ENCODE results near the gene MS4A6A. TPM values are rescaled to one million over a fixed set of nuclear protein-coding genes. Genes with fewer than 3 reads are reported as not detected.

Gene MS4A6A
- total RNA-seq, 1 donor from 2014 or later = not detected

- no peak overlapping the region for H3K27ac ChIP-seq (ENCODE audit: low read depth, low read length)
- no peaks in the 10 kb centered on the region for H4K20me1 ChIP-seq (ENCODE audit: insufficient read depth, low read length)
- TF ChIP-seq EZH2 (IDR thresholded peaks at IDR 0.05; ENCODE audit: insufficient read depth, low read length) = no peak
- no peak for TF ChIP-seq CTCF (IDR thresholded peaks at IDR 0.05; ENCODE audit: insufficient read depth, low read depth, low read length)
- no peaks in the 10 kb centered on the region for H3K36me3 ChIP-seq (ENCODE audit: insufficient read depth, low read length)
- no peaks in the 10 kb centered on the region for H3K4me1 ChIP-seq (ENCODE audit: insufficient read depth, low read length)
- no peak for FAIRE-seq
- H3K4me3 ChIP-seq (ENCODE audit: insufficient read depth, low read depth, low read length) = no peak overlapping the region
- Mint-ChIP-seq H3K27ac (ENCODE audit: unreplicated experiment) (peak overlapping the region; percentile 28), H3K36me3 (ENCODE audit: low read depth, unreplicated experiment) (no peaks in the 10 kb centered on the region), H3K27me3 (ENCODE audit: low read depth, unreplicated experiment) (no peaks in the 10 kb centered on the region), H3K9me3 (ENCODE audit: unreplicated experiment) (peaks cover 1% of the 10 kb centered on the region), H3K4me1 (ENCODE audit: low read depth, unreplicated experiment) (peaks cover 6% of the 10 kb centered on the region), H3K4me3 (ENCODE audit: unreplicated experiment) (no peak overlapping the region)
- no peaks in the 10 kb centered on the region for H3K27me3 ChIP-seq (ENCODE audit: insufficient read depth, low read length)
- no peak for DNase-seq (ENCODE audit: low read depth)
- H3K9ac ChIP-seq (ENCODE audit: low read length) = no peak overlapping the region
- peaks cover 5% of the 10 kb centered on the region for H3K9me3 ChIP-seq (ENCODE audit: insufficient read depth, low read depth, low read length)
- H2AFZ ChIP-seq (ENCODE audit: low read depth, low read length) = no peak overlapping the region
- no peaks in the 10 kb centered on the region for H3K79me2 ChIP-seq (ENCODE audit: insufficient read depth, low read length)
- H3K4me2 ChIP-seq (ENCODE audit: low read length) = no peak overlapping the region
Observed at GRCh38 chr11:60164550-60165075, 18.3 kb downstream of the MS4A6A start.

- H3K4me3 Mint-ChIP-seq (ENCODE audit: unreplicated experiment) = no peak overlapping the region
- no peak overlapping the region for H2AFZ ChIP-seq (ENCODE audit: low read depth, low read length)
- no peaks in the 10 kb centered on the region for H3K27me3 Mint-ChIP-seq (ENCODE audit: low read depth, unreplicated experiment)
- no peaks in the 10 kb centered on the region for H3K79me2 ChIP-seq (ENCODE audit: insufficient read depth, low read length)
- H3K9ac ChIP-seq (ENCODE audit: low read length) = no peak overlapping the region
- no peak for DNase-seq (ENCODE audit: low read depth)
- H3K36me3 Mint-ChIP-seq (ENCODE audit: low read depth, unreplicated experiment) = no peaks in the 10 kb centered on the region
- no peaks in the 10 kb centered on the region for H3K9me3 ChIP-seq (ENCODE audit: insufficient read depth, low read depth, low read length)
- no peak for TF ChIP-seq CTCF (IDR thresholded peaks at IDR 0.05; ENCODE audit: insufficient read depth, low read depth, low read length)
- TF ChIP-seq EZH2 (IDR thresholded peaks at IDR 0.05; ENCODE audit: insufficient read depth, low read length) = no peak
- peaks cover 6% of the 10 kb centered on the region for H3K4me1 Mint-ChIP-seq (ENCODE audit: low read depth, unreplicated experiment)
- H3K36me3 ChIP-seq (ENCODE audit: insufficient read depth, low read length) = no peaks in the 10 kb centered on the region
- no peak for FAIRE-seq
- H3K27ac ChIP-seq (ENCODE audit: low read depth, low read length) = no peak overlapping the region
- H3K9me3 Mint-ChIP-seq (ENCODE audit: unreplicated experiment) = peaks cover 1% of the 10 kb centered on the region
- H3K27ac Mint-ChIP-seq (ENCODE audit: unreplicated experiment) = no peak overlapping the region
- H3K27me3 ChIP-seq (ENCODE audit: insufficient read depth, low read length) = no peaks in the 10 kb centered on the region
- no peak overlapping the region for H3K4me2 ChIP-seq (ENCODE audit: low read length)
- no peak overlapping the region for H3K4me3 ChIP-seq (ENCODE audit: insufficient read depth, low read depth, low read length)
- H4K20me1 ChIP-seq (ENCODE audit: insufficient read depth, low read length) = no peaks in the 10 kb centered on the region
- H3K4me1 ChIP-seq (ENCODE audit: insufficient read depth, low read length) = no peaks in the 10 kb centered on the region
Observed at GRCh38 chr11:60161766-60162165, 21.1 kb downstream of the MS4A6A start.

GRCh38 chr11:60161107-60161506 lies 21.8 kb downstream of the MS4A6A start:
- H3K4me1 Mint-ChIP-seq (ENCODE audit: low read depth, unreplicated experiment) = peaks cover 6% of the 10 kb centered on the region
- Histone ChIP-seq H2AFZ (ENCODE audit: low read depth, low read length) (no peak overlapping the region), H3K4me1 (ENCODE audit: insufficient read depth, low read length) (no peaks in the 10 kb centered on the region), H4K20me1 (ENCODE audit: insufficient read depth, low read length) (no peaks in the 10 kb centered on the region), H3K27me3 (ENCODE audit: insufficient read depth, low read length) (no peaks in the 10 kb centered on the region), H3K4me2 (ENCODE audit: low read length) (no peak overlapping the region), H3K79me2 (ENCODE audit: insufficient read depth, low read length) (no peaks in the 10 kb centered on the region), H3K9ac (ENCODE audit: low read length) (no peak overlapping the region), H3K9me3 (ENCODE audit: insufficient read depth, low read depth, low read length) (no peaks in the 10 kb centered on the region), H3K4me3 (ENCODE audit: insufficient read depth, low read depth, low read length) (no peak overlapping the region), H3K36me3 (ENCODE audit: insufficient read depth, low read length) (no peaks in the 10 kb centered on the region), H3K27ac (ENCODE audit: low read depth, low read length) (no peak overlapping the region)
- FAIRE-seq = no peak
- DNase-seq (ENCODE audit: low read depth) = no peak
- peaks cover 1% of the 10 kb centered on the region for H3K9me3 Mint-ChIP-seq (ENCODE audit: unreplicated experiment)
- TF ChIP-seq CTCF (IDR thresholded peaks at IDR 0.05; ENCODE audit: insufficient read depth, low read depth, low read length) (no peak), EZH2 (IDR thresholded peaks at IDR 0.05; ENCODE audit: insufficient read depth, low read length) (no peak)
- H3K27ac Mint-ChIP-seq (ENCODE audit: unreplicated experiment) = no peak overlapping the region
- H3K27me3 Mint-ChIP-seq (ENCODE audit: low read depth, unreplicated experiment) = no peaks in the 10 kb centered on the region
- H3K36me3 Mint-ChIP-seq (ENCODE audit: low read depth, unreplicated experiment) = no peaks in the 10 kb centered on the region
- H3K4me3 Mint-ChIP-seq (ENCODE audit: unreplicated experiment) = no peak overlapping the region

Data from astrocyte (in vitro differentiated cells and primary cell).